ENCODE data around the gene PLA2R1.
"Not testable (repeated sequence)": the region's sequence is repeated elsewhere in the genome, so short reads cannot be mapped to it uniquely, and the experiment has no call there.

PLA2R1 gene

DNA sequence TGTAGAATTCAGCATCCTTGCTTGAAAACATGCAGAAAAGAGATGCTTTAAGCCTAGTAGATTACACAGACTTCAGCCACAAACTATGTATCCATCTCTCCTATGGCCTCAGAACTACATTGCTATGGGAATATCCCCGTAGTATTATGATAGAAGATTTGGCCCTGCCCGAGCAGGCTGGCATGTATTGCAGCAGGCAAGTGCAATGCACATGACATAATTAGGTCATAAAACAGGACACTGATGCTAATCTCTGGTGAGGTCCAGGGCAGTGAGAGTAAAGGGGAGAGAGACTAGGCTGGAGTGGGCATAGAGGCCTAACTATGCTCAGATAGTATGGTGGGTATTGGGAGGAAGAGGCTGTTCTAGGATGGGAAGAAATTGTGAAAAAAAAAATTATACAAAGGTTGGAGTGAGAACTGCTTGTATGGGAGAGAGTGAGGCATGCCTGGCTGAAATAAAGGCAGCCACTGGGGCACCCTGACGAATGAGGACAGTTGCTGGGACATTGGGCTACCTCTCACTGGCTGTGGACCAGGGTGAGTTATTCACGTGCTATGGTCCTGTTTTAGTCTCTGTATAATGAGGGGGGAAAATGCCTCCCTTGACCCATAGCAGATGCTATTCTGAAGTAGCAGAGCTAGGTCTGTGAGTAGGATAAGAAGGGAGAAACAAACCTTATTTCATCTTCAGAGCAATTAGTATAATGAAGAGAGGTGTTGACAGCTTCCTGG is 1.6 kb upstream of the PLA2R1 start:
- DNase-seq (ENCODE audit: low read depth): no peak

DNA sequence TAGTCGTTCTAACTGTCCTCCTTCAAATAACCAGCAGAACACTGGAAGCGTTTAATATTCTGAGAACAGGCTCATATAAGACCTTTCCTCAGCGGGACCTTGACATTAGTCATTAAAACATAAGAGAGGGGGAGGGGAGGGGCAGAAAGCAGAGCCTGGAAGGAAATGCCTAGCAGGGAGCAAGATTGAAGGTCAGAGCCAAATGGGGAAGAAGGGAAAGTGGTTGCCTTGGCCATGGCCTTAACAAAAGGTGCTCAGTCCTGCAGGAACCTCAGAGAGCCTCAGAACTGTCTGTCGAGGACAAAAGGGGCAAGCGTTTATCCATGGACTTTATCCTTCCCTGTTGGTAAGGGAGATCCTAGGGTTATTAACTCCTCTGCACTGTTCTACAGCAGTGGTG is 856 bp upstream of the PLA2R1 start:
- no peak for DNase-seq (ENCODE audit: low read depth)

DNA sequence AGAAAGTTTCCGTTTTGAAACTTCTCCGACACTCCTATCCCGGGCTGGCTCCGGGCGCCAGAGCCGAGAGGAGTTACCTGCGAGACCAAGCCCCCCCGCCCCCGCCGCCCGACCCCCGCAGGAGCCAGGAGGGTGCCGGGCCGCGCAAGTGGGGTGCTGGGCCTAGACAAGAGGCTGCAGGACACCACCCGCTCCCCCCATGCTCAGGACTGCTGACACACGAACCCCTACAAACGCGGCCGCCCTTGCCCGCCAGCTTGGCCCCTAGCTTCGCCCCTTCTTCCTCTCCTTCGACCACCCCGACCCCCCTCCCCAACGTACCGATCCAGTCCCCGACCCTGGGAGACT is 497 bp downstream of the PLA2R1 start:
- no peak for DNase-seq (ENCODE audit: low read depth)

DNA sequence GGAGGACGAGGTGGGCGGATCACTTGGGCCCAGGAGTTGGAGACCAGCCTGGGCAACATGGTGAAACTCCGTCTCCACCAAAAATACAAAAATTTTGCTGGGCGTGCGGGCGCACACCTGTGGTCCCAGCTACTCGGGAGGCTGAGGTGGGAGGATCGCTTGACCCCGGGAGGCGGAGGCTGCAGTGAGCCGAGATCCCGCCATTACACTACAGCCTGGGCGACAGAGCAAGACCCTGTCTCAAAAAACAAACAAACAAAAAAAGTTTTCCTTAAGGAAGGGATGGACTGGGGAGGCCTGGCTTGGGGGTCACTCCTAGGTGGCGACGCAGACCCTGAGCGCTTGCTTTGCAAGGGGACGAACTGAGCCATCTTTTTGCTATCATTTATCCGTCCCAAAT is 882 bp downstream of the PLA2R1 start:
- no peak for DNase-seq (ENCODE audit: low read depth)

DNA sequence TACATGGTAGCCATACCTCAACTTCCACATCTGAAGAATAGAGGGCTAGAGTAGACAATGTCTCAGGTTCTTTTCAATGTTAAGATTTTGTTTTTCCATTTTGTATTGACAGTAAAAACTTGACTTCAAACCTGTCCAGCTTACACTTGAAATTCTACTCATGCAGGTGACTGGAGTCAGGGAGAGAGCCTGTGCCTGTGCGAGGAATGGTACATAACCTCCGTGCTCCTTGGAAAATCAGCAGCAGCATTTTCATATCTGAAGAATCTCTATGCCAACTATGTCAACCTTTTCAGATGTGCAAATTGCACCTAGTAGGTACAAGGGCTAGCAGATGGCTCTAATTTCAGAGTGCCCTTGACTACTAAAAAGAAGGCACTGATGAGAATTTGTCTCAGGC is 2.1 kb downstream of the PLA2R1 start:
- no peak for DNase-seq (ENCODE audit: low read depth)

DNA sequence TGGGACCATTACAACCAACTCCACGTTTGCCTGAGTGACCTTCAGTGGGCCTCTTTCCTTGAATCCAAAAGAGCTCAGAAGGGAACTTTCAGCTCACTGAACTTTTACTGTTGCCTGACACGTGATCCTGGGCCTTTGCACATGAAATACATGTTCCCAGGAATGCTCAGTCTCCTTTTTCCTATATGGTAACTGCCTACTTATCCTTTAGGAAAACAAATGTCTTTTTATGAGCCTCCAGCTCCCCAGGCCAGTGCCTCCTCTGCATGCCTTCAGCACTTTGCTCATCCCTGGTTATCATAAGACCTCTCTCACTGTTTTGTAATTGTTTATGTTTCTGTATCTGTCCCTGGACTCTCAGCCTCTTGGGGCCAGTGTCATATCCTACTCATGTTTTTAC is 5.1 kb downstream of the PLA2R1 start:
- DNase-seq (ENCODE audit: low read depth): no peak

DNA sequence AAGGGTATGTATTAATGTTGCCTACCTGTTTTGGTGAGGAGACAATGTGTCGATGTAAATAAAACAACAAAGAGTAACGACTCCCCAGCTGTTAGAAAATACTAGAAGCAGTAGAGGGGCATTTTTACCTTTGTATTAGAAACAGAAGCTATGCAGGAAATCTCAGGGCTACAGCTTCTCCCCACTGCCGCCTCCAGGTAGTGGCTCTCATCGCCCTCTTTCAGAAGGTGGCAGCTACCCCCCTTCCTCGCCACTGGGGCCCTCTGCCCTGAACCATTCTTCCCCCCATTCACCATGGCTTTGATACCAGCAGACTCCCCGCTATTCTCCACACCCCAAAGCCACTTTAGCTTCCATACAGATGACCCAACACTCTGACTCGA is 6.7 kb downstream of the PLA2R1 start:
- no peak for DNase-seq (ENCODE audit: low read depth)

DNA sequence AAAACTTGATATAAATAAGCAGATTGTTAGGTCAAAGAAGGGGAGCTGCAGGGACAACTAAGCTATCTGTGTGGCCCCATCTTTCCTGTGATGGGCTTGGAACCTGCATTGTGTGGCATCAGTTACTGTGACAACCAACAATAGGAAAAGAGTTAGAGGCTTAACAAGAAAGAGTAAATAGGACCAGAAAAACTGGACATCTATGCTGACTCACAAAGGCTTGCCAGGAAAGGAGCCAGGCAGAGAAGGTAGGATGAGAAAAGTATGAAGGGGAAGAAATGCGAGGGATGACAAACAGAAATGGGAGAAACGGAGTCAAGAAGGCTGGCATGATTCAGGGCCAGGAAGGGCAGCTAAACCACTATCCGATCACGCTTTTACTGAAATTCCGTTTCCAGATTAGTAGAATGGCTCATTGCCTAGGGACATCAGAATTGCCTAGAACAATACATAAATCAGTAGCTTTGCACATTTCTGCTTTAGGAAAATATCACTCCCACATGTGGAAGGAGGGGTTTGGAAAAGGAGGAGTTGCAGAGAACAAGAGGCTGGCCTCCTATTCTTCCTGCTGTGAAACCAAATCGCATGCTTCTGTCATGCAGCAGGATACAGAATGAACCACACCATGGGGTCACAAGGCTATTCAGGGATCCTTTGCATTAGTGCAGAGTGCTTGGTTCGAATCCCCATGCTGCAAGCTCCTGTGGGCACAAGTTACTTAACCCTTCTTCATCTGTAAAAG is 7.3 kb downstream of the PLA2R1 start:
- DNase-seq (ENCODE audit: low read depth): peak; percentile 72

DNA sequence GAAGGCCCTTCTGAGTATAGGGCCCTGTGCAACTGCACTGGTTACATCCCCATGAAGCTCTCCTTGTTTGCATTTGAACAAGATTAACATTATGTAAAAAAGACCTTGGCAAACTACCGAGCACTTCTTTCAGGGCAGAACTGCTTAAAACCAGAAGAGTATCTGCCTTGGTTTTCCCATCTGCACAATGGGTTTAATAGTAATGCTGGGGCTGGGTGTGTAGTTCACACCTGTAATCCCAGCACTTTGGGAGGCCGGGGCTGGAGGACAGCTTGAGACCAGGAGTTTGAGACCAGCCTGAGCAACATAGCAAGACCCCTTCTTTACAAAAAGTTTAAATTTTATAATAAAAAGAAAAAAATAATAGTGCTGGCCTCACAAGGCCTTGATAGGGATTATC is 8.5 kb downstream of the PLA2R1 start:
- no peak for DNase-seq (ENCODE audit: low read depth)

DNA sequence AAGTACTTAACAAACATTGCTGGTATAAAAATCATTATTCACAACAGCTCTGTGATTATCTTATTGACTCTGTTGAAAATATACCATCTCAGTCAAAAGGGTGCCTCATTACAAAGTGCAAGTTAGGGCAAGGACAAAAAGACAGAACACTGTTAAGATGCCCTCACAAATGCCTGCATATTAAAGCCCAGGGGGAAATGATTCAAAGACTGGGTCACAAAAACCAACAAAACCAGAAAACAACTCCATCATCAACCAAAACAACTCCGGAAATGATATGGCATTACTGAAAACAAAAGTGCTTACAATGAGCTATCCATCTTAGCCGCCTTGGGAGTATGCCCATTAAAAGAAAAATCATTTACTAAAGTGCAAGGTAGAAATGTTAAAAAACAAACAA is 9.9 kb downstream of the PLA2R1 start:
- no peak for DNase-seq (ENCODE audit: low read depth)

DNA sequence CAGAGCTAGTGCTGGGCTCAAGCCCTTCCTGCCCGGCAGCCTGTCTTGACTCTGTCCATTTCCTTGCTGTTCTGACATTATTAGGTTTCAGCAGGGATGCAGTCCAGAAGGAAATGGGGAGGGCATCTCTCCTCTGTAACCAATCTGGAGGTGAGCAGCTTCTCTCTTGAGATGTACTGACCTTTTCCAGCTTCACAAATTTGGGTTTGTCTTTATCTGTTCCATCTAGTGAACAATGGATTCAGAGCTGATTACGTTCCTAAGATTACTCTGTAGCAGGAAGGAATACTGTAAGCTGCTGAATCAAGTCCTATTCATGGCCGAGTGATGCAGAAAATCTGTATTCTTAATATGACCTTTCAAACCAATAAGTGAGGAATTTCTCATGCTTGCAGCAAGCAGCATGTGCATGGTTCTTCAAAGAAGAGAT is 11.0 kb downstream of the PLA2R1 start:
- DNase-seq (ENCODE audit: low read depth): no peak

DNA sequence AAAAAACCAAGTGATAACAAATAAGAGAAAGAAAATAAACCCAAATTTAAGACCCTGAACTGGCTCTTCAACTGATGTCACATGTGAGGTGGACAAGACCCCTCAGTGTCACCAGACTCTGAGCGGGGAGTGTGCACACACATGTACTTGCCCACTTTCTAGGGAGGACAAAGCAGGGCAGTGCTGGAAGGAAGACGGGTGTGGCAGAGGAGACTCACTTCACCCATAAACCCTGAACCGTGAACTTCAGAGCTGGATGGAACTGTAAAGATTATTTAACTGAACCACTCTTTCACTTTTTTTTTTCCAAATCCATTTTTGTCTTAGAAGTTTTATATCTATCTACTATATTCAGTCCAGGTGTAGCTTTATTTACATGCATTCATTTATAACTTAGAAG is 12.3 kb downstream of the PLA2R1 start:
- no peak for DNase-seq (ENCODE audit: low read depth)

DNA sequence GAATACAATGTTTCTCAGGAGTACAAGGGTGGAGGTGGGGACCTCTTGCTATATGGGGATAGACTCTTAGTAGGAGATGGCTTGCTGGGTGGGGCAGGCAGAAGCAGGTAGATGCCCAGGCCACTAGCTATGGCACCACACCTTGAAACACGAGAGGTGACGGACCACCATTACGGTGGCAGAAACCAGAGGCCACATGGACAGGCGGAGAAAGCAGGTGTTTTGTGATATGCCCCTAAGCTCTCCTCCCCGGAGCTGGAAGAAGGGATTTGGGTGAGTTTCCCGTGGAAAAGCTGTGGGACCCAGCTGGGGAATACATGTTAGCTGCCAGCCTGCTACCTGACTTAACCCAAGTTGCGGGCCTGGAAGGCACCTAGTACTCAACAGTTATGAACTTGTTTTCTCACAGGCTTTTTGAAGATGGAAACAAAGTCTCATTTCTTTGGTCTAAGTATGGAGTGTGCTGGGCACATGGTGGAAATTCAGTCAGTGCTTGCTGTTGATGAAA is 16.7 kb downstream of the PLA2R1 start:
- no peak for DNase-seq (ENCODE audit: low read depth)

DNA sequence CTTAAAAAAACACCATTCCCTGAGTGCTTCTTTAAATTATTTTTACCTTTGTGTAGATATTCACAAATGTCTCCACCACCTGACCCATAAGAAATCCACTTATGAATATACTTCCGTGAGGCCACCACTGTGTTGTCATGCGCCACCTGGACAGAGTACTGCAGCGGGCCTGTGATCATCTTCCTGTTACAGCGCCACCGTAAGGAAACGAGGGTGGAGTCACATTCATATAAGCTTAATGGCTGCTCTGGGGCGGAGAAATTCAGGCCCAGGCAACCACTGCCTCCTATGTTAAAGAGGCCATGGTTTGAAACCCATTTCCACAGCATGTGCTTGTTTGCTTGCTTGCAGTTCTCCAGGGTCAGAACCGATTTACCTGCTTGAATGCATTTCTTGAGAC is 17.7 kb downstream of the PLA2R1 start:
- DNase-seq (ENCODE audit: low read depth): no peak

DNA sequence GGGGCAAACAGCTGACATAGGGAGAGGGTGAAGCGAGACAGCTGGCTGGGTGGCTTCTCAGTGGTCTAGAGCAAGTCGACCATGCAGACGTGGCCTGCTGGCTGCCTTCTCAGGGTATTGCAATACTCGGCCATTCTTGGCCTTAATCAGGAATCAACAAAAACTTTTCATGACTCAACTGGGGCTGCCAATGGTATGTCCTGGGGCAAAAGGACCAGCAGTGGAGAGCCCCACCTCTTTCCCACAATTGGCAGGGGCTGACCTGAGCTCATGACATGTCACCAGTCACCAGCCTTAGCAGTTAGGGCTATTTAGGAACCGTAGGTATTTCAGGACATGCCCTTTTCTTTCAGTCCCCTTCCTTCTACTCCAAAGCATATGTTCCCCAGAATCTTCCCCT is 19.1 kb downstream of the PLA2R1 start:
- DNase-seq (ENCODE audit: low read depth): no peak

DNA sequence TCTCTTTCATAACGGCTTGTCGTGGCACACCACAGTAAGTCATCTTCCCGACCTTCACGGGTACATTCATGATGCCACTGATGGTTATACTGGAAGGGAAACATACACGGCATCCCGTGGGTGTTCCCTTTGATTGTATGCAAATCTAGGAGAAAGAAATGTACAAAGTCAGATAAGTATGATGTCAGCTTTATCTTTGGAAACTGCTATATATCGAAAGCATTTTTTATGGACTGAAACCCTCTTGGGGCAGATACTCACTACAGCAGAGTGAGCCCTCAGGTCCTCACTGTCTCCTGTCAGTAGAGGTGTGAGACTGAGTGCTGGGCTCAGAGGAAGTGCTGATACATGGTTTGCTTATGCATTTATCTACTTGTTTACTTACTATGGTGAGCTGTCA is 20.4 kb downstream of the PLA2R1 start:
- DNase-seq (ENCODE audit: low read depth): no peak

DNA sequence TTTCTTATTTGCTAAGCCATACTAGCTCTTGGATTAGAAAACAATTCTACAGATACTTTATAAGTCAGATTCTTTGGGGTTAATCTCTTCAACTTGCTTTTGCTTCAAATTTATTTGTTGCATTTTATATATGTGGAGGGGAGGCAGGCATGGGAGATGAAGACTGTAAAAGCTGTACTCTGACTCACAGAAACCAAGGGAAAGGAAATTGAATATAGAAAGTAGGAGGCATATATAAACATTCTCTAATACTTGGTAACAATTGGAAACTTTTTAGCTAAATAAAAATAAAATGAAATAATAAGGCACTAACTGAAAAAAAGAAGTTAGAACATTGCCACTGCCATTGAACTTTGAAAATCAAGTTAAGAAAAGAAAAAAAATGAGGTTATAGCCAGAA is 21.3 kb downstream of the PLA2R1 start:
- DNase-seq (ENCODE audit: low read depth): no peak

DNA sequence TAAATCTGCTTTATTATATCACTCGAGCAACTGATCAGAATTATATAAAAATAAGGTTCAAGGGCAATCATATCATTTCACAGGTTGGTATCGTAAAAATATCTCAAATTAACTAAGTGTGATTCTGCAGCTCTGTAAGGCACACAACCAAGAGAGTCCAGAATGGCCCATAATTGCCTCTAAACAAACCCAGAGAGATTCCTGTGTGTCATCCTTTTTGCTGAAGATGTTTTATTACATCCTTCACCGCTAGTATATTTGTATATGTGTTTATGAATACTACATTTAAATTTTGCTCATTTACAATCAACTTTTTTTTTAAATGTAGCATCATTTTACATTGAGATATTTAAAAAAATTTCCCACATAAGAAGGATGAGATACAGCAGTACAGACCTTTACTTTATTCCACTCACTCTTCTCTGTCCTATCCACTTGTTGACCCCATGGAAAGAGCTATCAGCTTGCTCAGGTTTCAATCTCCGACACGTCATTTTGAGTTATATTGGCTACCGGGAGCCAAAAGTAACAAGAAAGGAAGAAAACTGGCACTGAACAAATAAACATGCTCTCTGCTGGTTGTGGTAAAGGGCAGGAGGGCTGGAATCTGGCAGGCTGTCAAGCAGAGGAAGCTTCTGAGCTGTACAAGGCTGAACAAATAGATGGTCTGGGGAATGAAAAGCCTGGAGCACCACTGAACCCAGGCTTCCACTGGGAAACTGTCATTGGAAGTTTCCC is 23.1 kb downstream of the PLA2R1 start:
- peak; percentile 73 for DNase-seq (ENCODE audit: low read depth)

DNA sequence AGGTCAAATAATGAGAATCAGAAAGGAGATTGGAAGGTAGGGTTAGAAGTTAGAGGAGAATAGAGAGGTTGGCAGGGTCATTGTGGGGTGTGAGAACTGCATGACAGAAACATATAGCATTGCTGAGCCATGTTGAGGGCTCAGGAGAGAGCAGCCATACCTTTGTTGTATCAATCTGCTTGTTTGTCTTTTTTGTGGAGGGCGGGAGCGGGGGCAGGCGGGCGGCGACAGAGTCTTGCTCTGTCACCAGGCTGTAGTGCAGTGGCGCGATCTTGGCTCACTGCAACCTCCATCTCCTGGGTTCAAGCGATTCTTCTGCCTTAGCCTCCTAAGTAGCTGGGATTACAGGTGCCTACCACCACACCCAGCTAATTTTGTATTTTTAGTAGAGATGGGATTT is 23.8 kb downstream of the PLA2R1 start:
- not testable (repeated sequence) for DNase-seq (ENCODE audit: low read depth)

DNA sequence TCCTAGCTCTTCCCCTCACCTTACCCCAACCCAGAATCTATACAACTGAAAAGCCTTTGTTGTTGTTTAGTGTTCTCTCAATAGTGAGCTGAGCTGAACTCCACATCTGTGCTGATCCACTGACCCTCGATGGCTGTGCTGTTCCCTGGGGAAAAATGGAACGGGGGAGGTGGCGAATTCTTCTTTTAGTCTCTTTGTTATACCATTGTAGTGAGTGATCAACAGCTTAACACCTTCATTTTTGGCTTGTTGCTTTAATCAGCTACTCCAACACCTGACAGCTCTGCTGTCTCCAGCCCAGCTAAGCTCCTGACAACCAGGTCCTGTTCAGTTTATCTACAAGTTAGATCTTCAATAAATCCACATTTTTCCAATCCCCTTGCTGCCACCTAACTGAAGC is 25.7 kb downstream of the PLA2R1 start:
- no peak for DNase-seq (ENCODE audit: low read depth)

DNA sequence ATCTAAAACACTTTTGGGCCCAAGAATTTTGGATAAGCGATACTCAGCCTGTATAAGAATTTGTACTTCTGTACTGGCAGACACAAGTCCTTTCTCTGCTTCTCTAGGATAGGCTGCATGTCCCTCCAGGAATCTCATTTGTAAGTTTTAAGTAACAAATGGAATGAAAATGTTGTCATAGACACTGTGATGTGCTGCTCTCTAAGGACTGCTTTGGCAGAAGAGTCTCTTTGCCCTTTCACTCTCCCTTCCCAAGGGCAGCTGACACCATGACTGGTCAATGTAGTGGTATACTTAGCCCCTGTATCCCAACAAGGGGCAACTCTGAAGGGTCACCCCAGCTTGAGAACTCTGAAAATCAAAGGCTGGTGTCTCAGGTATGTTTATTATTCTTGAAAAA is 27.3 kb downstream of the PLA2R1 start:
- no peak for DNase-seq (ENCODE audit: low read depth)

DNA sequence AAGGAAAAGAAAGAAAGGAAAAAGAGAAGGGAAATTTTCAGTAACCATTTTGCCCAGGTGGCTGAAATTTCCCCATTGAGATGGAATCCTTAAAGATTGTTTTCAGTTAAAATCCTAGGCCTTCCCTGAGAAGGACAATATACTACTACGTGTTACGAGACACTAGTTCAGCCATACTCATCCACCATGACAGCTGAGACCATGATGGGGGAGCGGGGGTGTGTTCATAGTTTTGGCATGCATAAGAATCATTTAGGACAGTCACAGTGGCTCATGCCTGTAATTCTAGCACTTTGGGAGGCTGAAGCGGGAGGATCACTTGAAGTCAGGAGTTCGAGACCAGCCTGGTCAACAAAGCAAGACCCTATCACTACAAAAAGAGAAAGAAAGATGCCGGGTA is 28.0 kb downstream of the PLA2R1 start:
- no peak for DNase-seq (ENCODE audit: low read depth)

DNA sequence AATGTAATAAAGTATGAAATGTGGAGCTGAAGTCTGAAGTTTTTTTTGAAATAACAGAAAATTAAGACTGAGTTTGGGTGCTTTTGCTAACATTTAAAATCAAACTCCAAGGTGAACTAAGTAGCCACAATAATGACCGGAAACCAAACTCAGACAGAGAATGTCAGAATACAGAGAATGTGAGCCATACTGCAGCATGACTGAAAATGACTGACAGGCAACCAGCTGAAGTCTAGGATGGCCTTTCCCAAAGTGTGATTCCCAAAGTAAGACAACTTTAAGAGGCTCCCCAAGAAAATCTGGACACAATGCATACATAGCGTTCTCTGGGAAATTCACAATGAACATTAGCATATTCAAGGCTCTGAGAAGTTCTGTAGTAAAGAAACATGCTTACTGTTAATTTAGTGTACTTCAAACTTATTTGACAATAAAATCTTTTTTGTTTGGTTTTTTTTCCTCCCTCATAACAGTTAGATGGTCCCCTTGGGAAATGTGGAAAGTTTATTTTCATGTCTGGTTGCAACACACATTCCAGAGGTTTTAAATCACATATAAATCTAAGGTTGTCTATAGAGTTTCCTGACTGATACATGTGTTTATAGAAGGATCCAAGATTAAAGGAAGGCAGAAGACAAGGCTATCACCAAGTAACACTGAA is 28.6 kb downstream of the PLA2R1 start:
- DNase-seq (ENCODE audit: low read depth): peak; percentile 73

Measured in stromal cell of bone marrow (primary cell).